GM12864 (cell line): ENCODE results near the gene TRIM7.

Source experiments
- DNase-seq: peaks from one replicate; pipeline ENCODE4 v3.0.0-alpha.2; 2011; ENCODE audit warnings: low read depth
- H3K4me3 ChIP-seq: 2 replicates; pipeline ENCODE4 v1.5.1; 2011; ENCODE audit warnings: mild to moderate bottlenecking, low read depth, low read length, control low read depth
- CTCF ChIP-seq: IDR thresholded peaks from 2 replicates; pipeline ENCODE4 v1.5.1; 2011; ENCODE audit warnings: low read depth, mild to moderate bottlenecking, moderate library complexity, low read length, control low read depth, inconsistent platforms; ENCODE audit errors: missing control alignments

Gene TRIM7

GRCh38 chr5:181204826-181205760 is at the start of gene TRIM7:
Gene TRIM7, minus strand, starts transcription at chr5:181205196. Its CDS starts 86 bp downstream, at chr5:181205110.
- no peak for DNase-seq
- no peak for TF ChIP-seq CTCF
- peak within 1 kb of the TSS; percentile 60 for H3K4me3 ChIP-seq

- DNase-seq = no peak
- peak overlapping the region; percentile 91 for H3K4me3 ChIP-seq
- TF ChIP-seq CTCF = no peak
These were observed 43.3 kb upstream of the TRIM7 start for GRCh38 chr5:181248277-181248676.

GRCh38 chr5:181246276-181247049 is 41.5 kb upstream of the TRIM7 start:
- DNase-seq = no peak
- TF ChIP-seq CTCF = no peak
- peak overlapping the region; percentile 91 for H3K4me3 ChIP-seq

DNA sequence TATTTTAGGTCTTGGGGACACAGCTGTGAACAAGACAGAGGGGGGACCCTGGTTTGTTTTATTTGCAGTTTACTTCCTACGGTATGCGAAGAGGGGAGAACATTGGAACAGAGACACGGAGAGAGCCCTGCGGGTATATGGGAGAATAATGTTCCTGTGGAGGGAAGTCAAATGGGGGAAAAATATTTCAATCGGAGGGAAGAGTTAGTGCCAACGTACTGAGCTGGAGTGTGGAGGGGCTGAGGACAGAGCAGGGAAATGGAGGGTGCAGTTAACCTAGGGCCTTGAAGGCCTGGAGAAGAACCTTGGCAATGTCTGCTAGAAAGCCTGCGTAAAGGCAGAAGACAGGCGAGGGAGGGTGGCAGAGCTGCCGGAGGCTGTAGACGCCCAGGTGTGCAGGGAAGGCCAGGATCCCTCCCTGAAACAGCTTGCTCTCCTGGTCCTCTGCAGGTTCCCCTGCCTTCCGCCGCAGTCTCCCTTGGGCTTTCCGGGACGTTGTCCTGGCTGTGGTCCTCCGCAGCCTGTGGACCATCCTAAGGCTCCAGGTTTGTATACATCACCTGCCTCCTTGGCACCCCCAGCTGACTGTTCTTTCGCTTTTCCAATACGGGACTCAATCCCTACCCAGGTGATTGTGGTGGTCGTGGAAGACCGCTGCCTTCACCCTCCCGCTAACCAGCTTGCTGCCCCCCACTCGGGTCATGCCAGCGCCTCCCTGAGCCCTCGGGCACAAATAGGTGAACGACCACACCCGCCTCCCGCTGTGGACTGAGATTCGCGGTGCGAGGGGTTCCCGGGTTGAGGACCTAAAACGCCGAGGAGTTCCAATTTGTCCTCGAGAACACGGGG is 40.7 kb upstream of the TRIM7 start:
- peak overlapping the region; percentile 91 for H3K4me3 ChIP-seq
- TF ChIP-seq CTCF = no peak
- no peak for DNase-seq

- DNase-seq = peak; percentile 81
- TF ChIP-seq CTCF = no peak
- peak within 1 kb of the TSS; percentile 85 for H3K4me3 ChIP-seq
These were observed 38.8 kb upstream of the TRIM7 start, which contains the start of gene RACK1 for GRCh38 chr5:181243564-181244343. Gene RACK1, minus strand, starts transcription at chr5:181243906. Its CDS starts 106 bp downstream, at chr5:181243800.
